GM21423 (cell line): ENCODE data around the gene UCKL1.

ENCODE experiments used
- ATAC-seq: cut with Tn5 transposase; IDR thresholded peaks from one replicate; pipeline ENCODE4 v1.9.1; 2021; ENCODE audit warnings: mild to moderate bottlenecking, moderate library complexity; ENCODE audit not compliant: unreplicated experiment

Gene UCKL1

GRCh38 chr20:63893999-63894357 is 62.2 kb downstream of the UCKL1 start:
- ATAC-seq, result no peak

GRCh38 chr20:63892402-63892801 is 63.8 kb downstream of the UCKL1 start:
- ATAC-seq, result no peak

- no peak for ATAC-seq
Measured at GRCh38 chr20:63891061-63892002, 64.9 kb downstream of the UCKL1 start.

GRCh38 chr20:63890616-63891015 is 65.6 kb downstream of the UCKL1 start:
- ATAC-seq, result no peak

- no peak for ATAC-seq
Measured at GRCh38 chr20:63890201-63890576, 66.0 kb downstream of the UCKL1 start.
